HG02938 (cell line): ENCODE results near the gene ARHGAP40.

ENCODE experiments used
- ATAC-seq: cut with Tn5 transposase; IDR thresholded peaks from one replicate; pipeline ENCODE4 v1.9.1; 2021; ENCODE audit warnings: mild to moderate bottlenecking, moderate library complexity; ENCODE audit not compliant: unreplicated experiment

Gene ARHGAP40

DNA sequence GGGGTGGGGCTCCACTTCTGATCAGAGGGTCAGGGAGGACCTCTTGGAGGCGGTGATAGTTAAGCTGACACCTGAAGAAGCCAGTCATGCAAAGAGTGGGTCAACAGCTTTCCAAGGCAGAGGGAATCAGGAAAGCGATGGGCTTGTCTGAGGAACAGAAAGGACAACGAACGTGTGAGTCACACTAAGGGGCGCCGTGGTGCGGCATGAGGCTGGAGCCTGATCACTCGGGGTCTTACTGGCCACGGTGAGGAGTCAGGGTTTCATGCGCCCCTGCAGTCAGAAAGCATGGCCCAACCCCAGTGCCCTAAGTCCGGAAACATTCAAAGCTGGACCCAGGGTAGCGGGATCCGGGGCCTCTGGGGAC, 72.1 kb downstream of the ARHGAP40 start:
- ATAC-seq, result peak; percentile 35

DNA sequence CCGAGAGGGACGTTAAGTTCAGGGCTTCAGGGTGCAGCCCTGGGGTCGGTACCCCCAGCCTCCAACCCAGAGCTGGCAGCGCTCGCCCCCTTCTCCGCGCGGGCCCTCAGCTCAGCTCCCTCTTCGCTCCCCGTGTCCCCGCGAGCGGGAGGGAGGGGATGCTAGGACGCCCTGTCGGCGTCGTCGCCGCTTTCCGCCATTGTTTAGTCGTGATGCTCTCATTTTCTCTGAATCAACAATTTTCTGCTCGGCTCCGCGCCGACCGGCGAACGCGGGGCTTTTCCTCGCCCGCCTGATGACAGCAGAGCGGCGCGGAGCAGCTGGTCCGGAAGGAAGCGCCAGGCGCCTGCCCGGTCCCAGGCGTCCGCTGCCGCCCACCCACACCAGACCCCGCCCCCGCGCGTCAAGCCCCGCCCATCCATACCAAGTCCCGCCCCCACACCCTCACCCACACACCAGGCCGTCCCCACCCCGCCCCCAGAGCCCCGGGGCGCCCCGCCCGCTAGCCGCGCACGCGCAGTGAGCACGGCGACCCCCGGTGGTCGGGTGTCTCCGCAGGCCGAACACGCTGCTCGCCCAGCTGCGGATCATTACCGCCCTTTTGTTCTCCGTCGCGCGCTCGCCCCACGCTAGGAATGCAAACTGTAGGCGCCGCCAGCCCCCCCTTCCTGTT, 72.6 kb downstream of the ARHGAP40 start:
- ATAC-seq, result peak; percentile 54

DNA sequence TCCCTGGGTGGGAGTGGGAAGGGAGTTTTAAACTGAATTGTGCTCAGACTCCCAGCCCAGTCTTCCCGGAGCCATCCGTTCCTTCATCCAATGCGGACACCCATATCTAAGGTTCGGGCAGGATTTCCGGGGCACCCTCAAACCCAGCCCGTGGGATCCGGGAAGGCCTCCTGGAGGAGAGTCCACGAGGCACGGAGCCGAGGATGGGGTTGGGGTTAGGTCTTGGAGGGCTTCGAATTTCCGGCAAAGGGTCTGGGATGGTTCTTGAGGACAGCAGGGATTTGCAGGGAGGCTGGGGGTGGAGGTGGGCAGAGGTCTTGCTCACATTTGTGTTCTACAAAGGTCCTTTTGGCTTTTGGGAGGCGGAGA, 73.1 kb downstream of the ARHGAP40 start:
- no peak for ATAC-seq

DNA sequence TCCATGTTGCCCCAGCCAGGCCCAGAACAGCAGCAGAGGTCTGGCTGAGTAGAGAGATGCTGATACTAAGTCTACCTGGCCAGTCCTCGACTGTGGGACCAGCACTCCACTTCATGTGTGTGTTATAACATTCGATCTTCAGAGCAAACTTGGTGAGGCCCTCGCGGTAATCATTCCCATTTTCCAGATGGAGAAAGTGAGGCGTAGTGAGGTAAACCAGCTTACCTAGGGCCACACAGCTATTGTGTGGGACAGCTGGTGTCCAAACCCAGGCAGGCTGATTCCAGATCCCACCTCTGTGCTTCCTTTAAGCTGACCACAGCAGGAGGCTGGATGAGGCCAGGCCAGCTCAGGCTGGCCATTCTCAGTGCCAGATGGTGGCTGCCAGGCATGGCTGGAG, 75.0 kb downstream of the ARHGAP40 start:
- ATAC-seq, result no peak

DNA sequence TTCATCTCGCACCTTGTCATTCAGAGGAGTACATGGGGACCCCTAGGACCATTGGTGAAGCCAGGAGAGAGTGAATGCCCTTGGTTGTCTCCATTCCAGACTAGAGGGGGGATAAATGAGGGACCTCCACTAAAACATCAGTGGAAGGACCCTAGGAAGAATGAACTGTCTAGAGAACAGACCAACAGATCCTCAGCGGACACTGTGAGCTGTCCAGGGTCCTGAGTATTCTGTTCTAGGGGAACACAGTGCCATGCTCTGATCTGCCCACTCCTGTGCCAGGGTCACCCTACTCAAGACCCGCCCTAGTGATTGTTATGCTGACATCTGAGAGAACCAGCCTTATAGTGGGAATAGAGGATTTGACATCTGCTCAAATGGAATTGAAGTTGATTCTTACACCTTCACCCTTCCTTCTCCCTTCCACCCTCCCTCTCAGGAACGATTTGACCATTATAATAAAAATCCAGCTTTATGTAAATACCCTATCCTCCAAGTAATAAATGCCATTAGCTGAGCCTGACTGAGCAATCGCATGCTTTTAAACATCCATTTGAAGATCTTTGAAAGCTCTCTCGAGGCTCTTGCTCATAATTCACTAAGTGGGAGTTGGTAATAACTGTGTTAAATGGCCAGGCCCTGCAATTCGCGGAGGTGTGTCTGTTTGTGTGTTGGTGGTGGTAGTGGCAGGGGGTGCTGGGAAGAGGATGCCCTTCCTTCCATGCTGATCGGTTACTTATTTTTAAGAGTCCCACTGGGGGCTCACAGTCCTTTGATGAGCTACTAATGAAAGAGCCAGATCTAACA, 79.1 kb downstream of the ARHGAP40 start:
- no peak for ATAC-seq

DNA sequence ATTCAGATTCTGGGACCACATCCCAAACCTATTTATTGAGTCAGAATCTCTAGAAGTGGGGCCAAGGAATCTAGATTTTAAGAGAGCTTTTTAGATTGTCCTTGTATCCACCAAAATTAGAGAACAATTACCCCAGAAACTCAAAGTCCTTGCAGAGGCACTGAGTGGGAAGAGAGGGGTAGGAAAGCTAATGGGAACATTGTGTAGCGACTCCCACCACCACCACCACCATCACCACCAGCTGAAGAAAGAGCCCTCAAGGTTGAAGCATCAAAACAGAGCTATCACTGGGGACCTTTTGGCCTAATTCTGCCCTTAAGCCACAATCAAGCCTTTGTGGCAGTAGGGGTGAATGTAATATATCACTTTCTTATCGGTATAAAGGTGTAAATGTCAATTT, 83.7 kb downstream of the ARHGAP40 start:
- ATAC-seq, result no peak

DNA sequence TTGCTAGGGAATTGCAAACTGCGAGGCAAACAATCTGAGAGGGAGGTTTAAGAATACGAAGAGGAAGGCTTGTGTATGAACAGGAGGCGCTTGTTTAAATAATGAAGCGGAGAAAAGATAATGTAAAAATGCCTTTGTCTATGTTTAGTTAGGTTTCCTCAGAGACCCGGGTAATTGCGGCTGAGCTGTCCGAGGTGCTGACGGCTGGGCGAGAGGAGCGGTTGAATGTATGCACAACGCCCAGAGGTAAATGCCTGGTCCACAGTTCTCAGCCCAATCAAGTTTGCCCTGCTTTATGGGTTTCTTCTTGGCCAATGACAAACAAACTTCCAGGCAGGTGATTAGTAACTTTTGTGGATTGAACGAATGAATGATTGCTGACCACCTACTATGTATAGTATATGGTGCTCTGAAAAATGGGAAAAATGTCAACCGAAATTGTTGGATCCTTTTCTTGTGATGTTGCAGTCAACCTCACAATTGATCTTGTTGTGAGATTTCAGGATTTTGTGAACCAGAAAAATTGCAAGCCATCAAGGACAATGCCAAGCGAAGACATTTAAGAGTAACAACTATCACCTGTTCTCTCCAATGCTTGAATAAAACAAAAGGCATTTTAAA, 84.4 kb downstream of the ARHGAP40 start:
- ATAC-seq, result no peak

DNA sequence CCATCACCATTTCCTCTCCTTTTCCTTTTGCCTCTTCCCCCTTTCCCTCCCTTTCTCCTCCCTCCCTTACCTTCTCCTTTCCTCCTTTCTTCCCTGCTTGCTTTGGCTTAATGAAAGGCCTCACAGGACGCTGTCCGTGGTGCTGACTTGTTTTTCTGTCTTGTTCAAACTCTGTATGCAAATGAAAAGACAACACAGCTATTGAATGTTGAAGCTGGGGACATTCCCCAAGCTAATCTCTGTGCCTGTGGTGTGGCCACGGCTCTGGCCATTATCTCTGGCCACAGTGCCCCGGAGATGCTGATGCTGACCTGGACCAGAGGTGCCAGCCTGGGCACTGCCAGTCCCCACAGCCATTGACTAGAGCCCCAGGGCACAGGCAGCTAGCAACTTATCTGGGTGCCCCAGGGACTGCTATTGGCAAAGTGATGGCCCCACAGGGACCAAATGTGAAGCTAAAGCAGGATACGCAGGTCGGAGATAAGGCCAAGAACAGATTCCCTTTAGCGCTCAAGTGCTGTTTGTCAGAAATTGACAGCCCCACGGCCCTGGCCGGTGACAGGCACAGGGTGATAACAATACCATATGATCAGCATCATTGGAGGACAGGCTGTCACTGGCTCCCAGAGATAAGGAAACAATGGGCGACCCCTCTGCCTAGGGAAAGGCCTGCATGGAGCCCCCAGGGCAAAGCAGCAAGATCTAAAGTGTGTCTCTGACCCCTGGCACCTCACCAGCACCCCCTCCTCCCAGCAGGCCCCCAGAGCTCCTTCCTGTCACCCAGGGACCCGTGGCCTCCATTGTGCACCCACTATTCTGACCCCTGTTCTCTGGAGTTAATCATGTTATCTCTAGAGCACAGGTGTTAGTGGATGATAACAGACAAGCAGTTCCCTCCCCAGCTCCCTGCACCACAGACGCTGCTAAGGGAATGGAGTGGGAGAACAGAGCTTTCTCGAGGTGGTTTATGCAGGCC, 91.1 kb downstream of the ARHGAP40 start:
- no peak for ATAC-seq

DNA sequence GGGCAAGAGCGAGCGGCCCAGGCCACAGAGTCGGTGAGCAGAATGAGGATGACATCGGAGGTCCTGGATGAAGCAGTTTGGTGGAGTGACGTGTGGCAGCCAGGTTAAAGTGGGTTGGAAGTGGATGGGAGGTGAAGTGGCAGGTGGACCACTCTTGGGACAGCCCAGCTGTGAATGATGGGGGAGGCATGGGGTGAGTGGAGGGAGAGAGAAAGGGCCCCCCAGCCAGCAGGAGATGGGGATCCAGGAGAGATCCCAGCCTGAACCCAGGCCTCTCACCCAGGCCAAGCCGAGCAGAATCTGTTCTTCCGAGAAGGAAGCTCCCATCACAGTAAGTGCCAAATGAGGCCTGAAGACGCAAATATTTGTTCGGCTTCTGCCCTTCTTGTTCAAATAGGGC, 95.7 kb downstream of the ARHGAP40 start:
- ATAC-seq, result no peak

DNA sequence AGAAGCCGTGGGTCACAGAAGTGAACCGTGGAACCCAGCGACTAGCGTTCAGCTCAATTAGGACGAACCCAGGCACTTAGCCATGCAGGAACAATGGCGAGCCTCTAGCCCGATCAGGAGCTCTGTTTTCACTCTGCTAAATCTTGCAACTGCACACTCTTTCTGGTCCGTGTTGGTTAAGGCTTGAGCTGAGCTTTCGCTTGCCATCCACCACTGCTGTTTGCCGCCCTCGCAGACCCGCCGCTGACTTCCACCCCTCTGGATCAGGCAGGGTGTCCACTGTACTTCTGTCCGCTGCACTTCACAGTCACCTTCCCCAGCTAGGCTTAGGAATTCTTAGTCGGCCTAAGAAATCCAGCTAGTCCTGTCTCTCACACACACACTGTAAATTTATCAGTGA, 96.9 kb downstream of the ARHGAP40 start:
- ATAC-seq, result no peak

DNA sequence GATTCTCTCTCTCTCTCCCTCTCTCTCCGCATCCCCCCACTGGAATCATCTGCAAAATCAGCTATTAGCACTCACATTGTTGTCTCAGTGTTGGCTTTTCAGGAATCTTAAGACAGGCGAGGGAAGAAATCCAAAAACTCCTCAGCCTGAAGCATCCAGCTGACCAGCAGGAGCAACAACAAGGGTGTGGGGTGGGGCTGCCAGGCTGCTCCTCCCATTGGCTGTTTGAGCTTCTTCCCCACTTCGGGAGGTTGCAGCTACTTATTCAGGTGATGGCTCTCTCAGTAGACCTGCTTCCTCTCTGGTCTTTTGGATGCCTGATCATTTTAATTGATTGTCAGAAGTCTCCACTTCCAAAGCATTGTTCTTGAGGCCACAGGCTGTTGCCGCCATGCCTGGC, 98.5 kb downstream of the ARHGAP40 start:
- ATAC-seq, result no peak
